ENCODE data around the gene TINAG. TPM values are rescaled to one million over a fixed set of nuclear protein-coding genes. Genes with fewer than 3 reads are reported as not detected.

The TINAG gene
- total and polyA plus RNA-seq, 2 of the 13 experiments (the other 11 are each of a cell fraction or from before 2014, with no cell fraction given) = 0.08 to 0.15 TPM

- TF ChIP-seq BRF2 (CRISPR knock-in tag; IDR thresholded peaks at IDR 0.05) (no peak), ZMYM2 (CRISPR knock-in tag; IDR thresholded peaks at IDR 0.05) (no peak), ZBTB42 (CRISPR knock-in tag; IDR thresholded peaks at IDR 0.05) (no peak), ZNF672 (CRISPR knock-in tag; IDR thresholded peaks at IDR 0.05) (no peak), SRY (CRISPR knock-in tag; IDR thresholded peaks at IDR 0.05) (no peak), CBFB (CRISPR knock-in tag; IDR thresholded peaks at IDR 0.05) (no peak)
Observed at GRCh38 chr6:54411767-54412166, 103.5 kb downstream of the TINAG start (continued).

GRCh38 chr6:54415517-54415916, 107.3 kb downstream of the TINAG start:
- POLR2A ChIA-PET = no interaction called here
- in situ Hi-C loops (cut with HindIII; ENCODE audit: extremely low pct_ligation_motif_present, low pct_unique_long_range_greater_than_20kb) = no loop called here
- TF ChIP-seq HINFP (CRISPR knock-in tag; IDR thresholded peaks at IDR 0.05; ENCODE audit: low read depth) (no peak), TP53 (CRISPR knock-in tag; conservative IDR thresholded peaks at IDR 0.05) (no peak), FOXJ3 (CRISPR knock-in tag; IDR thresholded peaks at IDR 0.05; ENCODE audit: borderline replicate concordance) (no peak), ZNF780A (CRISPR knock-in tag; IDR thresholded peaks at IDR 0.05) (no peak), XBP1 (CRISPR knock-in tag; IDR thresholded peaks at IDR 0.05) (no peak), RELA (CRISPR knock-in tag; IDR thresholded peaks at IDR 0.05) (no peak), LRRFIP1 (CRISPR knock-in tag; conservative IDR thresholded peaks at IDR 0.05) (no peak), CENPT (CRISPR knock-in tag; IDR thresholded peaks at IDR 0.05; ENCODE audit: low read depth) (no peak), FUBP1 (CRISPR knock-in tag; IDR thresholded peaks at IDR 0.05; ENCODE audit: borderline replicate concordance) (no peak), IKZF4 (CRISPR knock-in tag; IDR thresholded peaks at IDR 0.05; ENCODE audit: borderline replicate concordance, low read depth, not compliant biosample characterization) (no peak)

More at GRCh38 chr6:54415517-54415916, 107.3 kb downstream of the TINAG start:
- Histone ChIP-seq H2AFZ (ENCODE audit: low read length) (no peak overlapping the region), H3K9me3 (ENCODE audit: low read length) (no peaks in the 10 kb centered on the region), H3K9ac (ENCODE audit: insufficient read depth, low read depth, low read length) (no peak overlapping the region), H4K20me1 (ENCODE audit: insufficient read depth, low read length) (no peaks in the 10 kb centered on the region), H3K4me3 (replicated peaks in 1 of 3; ENCODE audit: insufficient read depth in 1 of 3, low read depth in 2 of 3, low read length in 3 of 3) (no peak overlapping the region), H3K36me3 (replicated peaks in 1 of 2; ENCODE audit: control insufficient read depth in 1 of 2, insufficient read depth in 2 of 2, low read length in 2 of 2) (no peaks in the 10 kb centered on the region), H3K4me1 (ENCODE audit: insufficient read depth, low read length) (no peaks in the 10 kb centered on the region), H3K79me2 (ENCODE audit: insufficient read depth, low read length) (no peaks in the 10 kb centered on the region), H3K27ac (ENCODE audit: extremely low read length, insufficient read depth, low read length) (no peak overlapping the region), H3K4me2 (ENCODE audit: low read depth, low read length) (no peak overlapping the region), H3K27me3 (ENCODE audit: control insufficient read depth in 1 of 2, insufficient read depth in 2 of 2, low read length in 2 of 2) (no peaks in the 10 kb centered on the region)
- CTCF ChIA-PET (ENCODE audit: low intra/inter-chr PET ratio, low total read pairs) = no interaction called here
- FAIRE-seq = no peak
- intact Hi-C loops (cut with micrococcal nuclease; ENCODE audit: unreplicated experiment) = no loop called here
- WGBS (ENCODE audit: low lambda C conversion rate) = 1% methylated on average over 3 of the region's 3 CpGs
- BruUV-seq (replicated peaks) = no TSS peak
- no peak for DNase-seq (ENCODE audit: low spot score)
- no peak for ATAC-seq
